GM15510 (cell line): Measurements from ENCODE around the gene RYR3.

Source experiments
- POLR2A ChIP-seq: IDR thresholded peaks from 3 replicates; pipeline ENCODE4 v1.6.1; 2011; ENCODE audit warnings: borderline replicate concordance; ENCODE audit not compliant: insufficient read length; ENCODE audit errors: extremely low read depth

The RYR3 gene

GRCh38 chr15:33357845-33358244, 47.1 kb downstream of the RYR3 start:
- no peak for TF ChIP-seq POLR2A

DNA sequence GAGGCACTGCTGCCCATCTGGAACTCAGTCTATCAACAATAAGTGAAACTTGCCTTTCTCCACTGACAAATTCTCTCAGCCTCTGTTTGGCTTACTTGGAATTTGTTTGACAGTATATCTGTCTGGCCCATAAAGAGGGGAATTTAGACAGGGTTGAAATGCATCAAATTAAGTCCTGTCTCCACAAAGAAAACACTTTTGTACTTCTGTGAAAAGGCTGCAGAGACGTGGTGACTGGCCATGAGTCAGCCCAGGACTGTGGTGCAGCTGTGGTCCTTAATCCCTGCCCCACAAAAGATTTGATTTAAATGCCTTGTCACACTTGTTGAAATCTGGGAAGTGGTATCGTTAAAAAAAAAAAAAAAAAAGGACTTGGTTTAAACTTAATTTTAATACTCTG, 47.5 kb downstream of the RYR3 start:
- no peak for TF ChIP-seq POLR2A

DNA sequence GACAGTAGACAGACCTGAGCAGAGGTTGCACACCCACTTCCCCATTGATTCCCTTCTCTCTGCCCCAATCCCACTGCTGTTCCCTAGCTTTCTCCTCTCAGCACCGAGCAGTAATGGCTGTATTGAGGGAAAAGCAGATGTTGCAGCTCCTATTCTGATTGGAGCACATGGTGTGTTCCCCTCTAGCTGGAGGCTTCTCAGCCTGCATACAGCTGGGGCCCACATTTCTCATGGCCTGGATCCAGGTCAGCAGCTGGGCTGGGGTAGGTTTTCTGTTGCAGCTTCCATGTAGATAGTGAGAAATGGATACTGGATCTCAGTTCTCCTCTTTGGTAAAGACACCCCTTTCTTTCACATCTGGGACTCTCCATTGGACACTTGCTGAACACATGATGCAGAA, 50.1 kb downstream of the RYR3 start:
- TF ChIP-seq POLR2A, result no peak

GRCh38 chr15:33369941-33370622, 59.3 kb downstream of the RYR3 start:
- TF ChIP-seq POLR2A, result no peak

- no peak for TF ChIP-seq POLR2A
Observed at GRCh38 chr15:33370623-33371020, 59.9 kb downstream of the RYR3 start.

GRCh38 chr15:33371159-33371558, 60.4 kb downstream of the RYR3 start:
- no peak for TF ChIP-seq POLR2A

DNA sequence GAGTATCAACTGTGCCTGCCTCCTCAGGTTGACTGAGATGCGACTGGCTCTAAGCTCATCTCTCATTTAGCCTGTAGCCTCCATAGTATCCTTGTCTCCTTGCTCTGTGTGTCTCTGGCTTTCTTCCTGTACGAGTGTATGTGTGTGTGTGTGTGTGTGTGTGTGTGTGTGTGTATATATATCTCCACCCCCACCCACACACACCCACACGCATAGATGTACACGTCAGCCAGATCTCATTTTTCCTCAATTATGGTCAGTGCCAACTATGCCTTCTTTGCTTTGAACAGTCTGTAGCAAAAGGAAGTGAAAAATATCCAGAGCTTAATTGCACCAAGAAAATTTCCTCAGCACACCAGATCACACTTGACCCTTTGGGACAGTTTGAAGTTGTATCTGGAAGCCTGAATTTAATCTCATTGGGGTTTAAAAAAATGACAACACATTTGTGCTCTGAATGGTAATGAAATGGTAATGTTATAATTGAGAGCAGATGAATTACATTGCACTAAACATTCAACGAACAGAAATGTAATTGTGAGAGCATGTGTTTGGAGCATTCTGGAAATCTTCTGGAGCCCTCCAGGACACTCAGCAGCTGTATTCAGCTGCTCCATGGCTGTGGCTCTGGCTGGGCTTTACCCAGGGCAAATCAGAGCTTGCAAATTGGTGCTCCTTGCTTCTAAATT, 63.6 kb downstream of the RYR3 start:
- TF ChIP-seq POLR2A, result no peak

DNA sequence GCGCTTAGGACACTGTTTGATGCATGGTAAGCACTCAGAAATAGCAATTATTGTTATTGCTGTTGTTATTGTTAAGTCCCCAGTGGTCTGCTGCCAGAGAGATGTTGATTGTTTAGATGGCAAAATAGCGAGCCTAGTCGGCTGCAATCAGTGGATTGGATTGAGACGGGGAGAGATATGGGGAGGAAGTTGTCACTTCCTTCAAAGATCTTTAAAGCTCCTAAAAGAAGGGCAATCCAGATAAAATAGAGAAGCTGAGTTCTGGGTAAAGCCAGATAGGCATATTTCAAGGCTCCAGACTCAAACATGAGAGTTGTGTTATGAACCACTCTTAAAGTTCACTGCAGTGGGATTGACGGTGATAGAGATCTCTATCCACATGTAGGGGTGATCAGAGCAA, 64.5 kb downstream of the RYR3 start:
- no peak for TF ChIP-seq POLR2A

GRCh38 chr15:33377204-33377603, 66.4 kb downstream of the RYR3 start:
- no peak for TF ChIP-seq POLR2A

GRCh38 chr15:33378866-33379480, 68.2 kb downstream of the RYR3 start:
- no peak for TF ChIP-seq POLR2A

GRCh38 chr15:33380406-33380805, 69.6 kb downstream of the RYR3 start:
- TF ChIP-seq POLR2A, result no peak

GRCh38 chr15:33382491-33382890, 71.7 kb downstream of the RYR3 start:
- TF ChIP-seq POLR2A, result no peak

- no peak for TF ChIP-seq POLR2A
Observed at GRCh38 chr15:33384307-33384706, 73.5 kb downstream of the RYR3 start.

GRCh38 chr15:33392453-33392852, 81.7 kb downstream of the RYR3 start:
- TF ChIP-seq POLR2A, result no peak

- no peak for TF ChIP-seq POLR2A
Observed at GRCh38 chr15:33393546-33393945, 82.8 kb downstream of the RYR3 start.

- TF ChIP-seq POLR2A, result no peak
Observed at GRCh38 chr15:33395321-33395720, 84.6 kb downstream of the RYR3 start.
